Type B pancreatic cell (in vitro differentiated cells): ENCODE data around the gene IZUMO1R. TPM values are rescaled to one million over a fixed set of nuclear protein-coding genes. Genes with fewer than 3 reads are reported as not detected.
"Not testable (repeated sequence)": the region's sequence is repeated elsewhere in the genome, so short reads cannot be mapped to it uniquely, and the experiment has no call there.

Experiments used
- DNase-seq: peaks from one replicate; pipeline ENCODE4 v3.0.0; 2021; ENCODE audit warnings: mixed read lengths; ENCODE audit not compliant: unreplicated experiment; ENCODE audit errors: extremely low spot score
- H3K27ac Mint-ChIP-seq: 2 replicates; pipeline ENCODE4 v1.8.0; 2021; ENCODE audit warnings: mild to moderate bottlenecking, mixed read lengths
- H3K27me3 Mint-ChIP-seq: 2 replicates; pipeline ENCODE4 v1.8.0; 2021; ENCODE audit warnings: mixed read lengths
- H3K36me3 Mint-ChIP-seq: 2 replicates; pipeline ENCODE4 v1.8.0; 2021; ENCODE audit warnings: mixed read lengths
- H3K4me1 Mint-ChIP-seq: one replicate; pipeline ENCODE4 v1.8.0; 2021; ENCODE audit warnings: mixed read lengths; ENCODE audit not compliant: unreplicated experiment
- H3K4me3 Mint-ChIP-seq: 2 replicates; pipeline ENCODE4 v1.8.0; 2021; ENCODE audit warnings: mild to moderate bottlenecking, mixed read lengths
- H3K9me3 Mint-ChIP-seq: 2 replicates; pipeline ENCODE4 v1.8.0; 2021; ENCODE audit warnings: mixed read lengths
- CTCF ChIP-seq: fragments of 200-600 bp; sonication (generic); conservative IDR thresholded peaks from 2 replicates; pipeline ENCODE4 v1.5.0; 2021; ENCODE audit warnings: antibody characterized with exemption, mild to moderate bottlenecking
- total RNA-seq: library from RNA; stranded (reverse); gene quantifications from 2 replicates; pipeline ENCODE4 v1.2.1, GENCODE V29; 2021; ENCODE audit warnings: low replicate concordance

Gene IZUMO1R
- total RNA-seq, 1 donor from 2014 or later = not detected

- peaks cover 5% of the 10 kb centered on the region for H3K27me3 Mint-ChIP-seq
- no peaks in the 10 kb centered on the region for H3K36me3 Mint-ChIP-seq
Measured at GRCh38 chr11:94342250-94342649, 37.9 kb downstream of the IZUMO1R start.

GRCh38 chr11:94343495-94343894, 39.1 kb downstream of the IZUMO1R start:
- Mint-ChIP-seq H3K4me1 (no peaks in the 10 kb centered on the region), H3K27ac (no peak overlapping the region), H3K36me3 (no peaks in the 10 kb centered on the region), H3K9me3 (no peaks in the 10 kb centered on the region), H3K4me3 (no peak overlapping the region), H3K27me3 (peaks cover 11% of the 10 kb centered on the region)
- no peak for DNase-seq
- TF ChIP-seq CTCF = no peak

More at GRCh38 chr11:94342250-94342649, 37.9 kb downstream of the IZUMO1R start:
- no peaks in the 10 kb centered on the region for H3K4me1 Mint-ChIP-seq
- DNase-seq = no peak
- H3K27ac Mint-ChIP-seq = no peak overlapping the region
- H3K4me3 Mint-ChIP-seq = no peak overlapping the region
- no peak for TF ChIP-seq CTCF
- H3K9me3 Mint-ChIP-seq = no peaks in the 10 kb centered on the region

GRCh38 chr11:94346311-94346710, 41.9 kb downstream of the IZUMO1R start:
- DNase-seq, H3K4me3 Mint-ChIP-seq, H3K36me3 Mint-ChIP-seq, H3K4me1 Mint-ChIP-seq, H3K9me3 Mint-ChIP-seq, H3K27ac Mint-ChIP-seq: not testable (repeated sequence)
- H3K27me3 Mint-ChIP-seq = peaks cover 15% of the 10 kb centered on the region

GRCh38 chr11:94350850-94351563, 46.6 kb downstream of the IZUMO1R start:
- H3K27me3 Mint-ChIP-seq = peaks cover 16% of the 10 kb centered on the region
- not testable (repeated sequence) for H3K27ac Mint-ChIP-seq, H3K4me1 Mint-ChIP-seq, DNase-seq, H3K36me3 Mint-ChIP-seq, H3K4me3 Mint-ChIP-seq, H3K9me3 Mint-ChIP-seq

Other genes starting within 250 kb of the IZUMO1R start
- gene PANX1, start 175.7 kb upstream of the IZUMO1R start, total RNA-seq = 16.1 and 26.1 TPM in 2 replicates
- 0.36 and 0.43 TPM in 2 replicates for gene GPR83, start 96.8 kb downstream of the IZUMO1R start, total RNA-seq
- 22.6 and 37.6 TPM in 2 replicates for gene MRE11, start 189.3 kb downstream of the IZUMO1R start, total RNA-seq
- gene ANKRD49, start 189.4 kb downstream of the IZUMO1R start, total RNA-seq = 15.0 and 21.7 TPM in 2 replicates
- not detected in 2 replicates for gene C11orf97, start 207.9 kb downstream of the IZUMO1R start, total RNA-seq
- gene FUT4, start 239.3 kb downstream of the IZUMO1R start, total RNA-seq = 10.4 and 40.1 TPM in 2 replicates